HG02678 (cell line): ENCODE measurements around the gene NPBWR2.

Source experiments
- ATAC-seq: cut with Tn5 transposase; IDR thresholded peaks from one replicate; pipeline ENCODE4 v1.9.1; 2021; ENCODE audit warnings: mild to moderate bottlenecking, moderate library complexity; ENCODE audit not compliant: unreplicated experiment

Gene NPBWR2

GRCh38 chr20:64062596-64063388 lies 44.6 kb downstream of the NPBWR2 start, which contains the start of gene TCEA2:
Gene TCEA2 (plus strand): TSS chr20:64063198. CDS start chr20:64063313, 115 bp downstream.
- ATAC-seq, result peak; percentile 87

GRCh38 chr20:64062276-64062595 lies 45.1 kb downstream of the NPBWR2 start:
- no peak for ATAC-seq

- ATAC-seq, result no peak
Measured at GRCh38 chr20:64058536-64058935, 48.8 kb downstream of the NPBWR2 start.

GRCh38 chr20:64057628-64058498 lies 49.5 kb downstream of the NPBWR2 start:
- no peak for ATAC-seq

- ATAC-seq, result no peak
Measured at GRCh38 chr20:64056889-64057627, 50.3 kb downstream of the NPBWR2 start.

GRCh38 chr20:64056639-64056888 lies 50.8 kb downstream of the NPBWR2 start:
- no peak for ATAC-seq

- ATAC-seq, result no peak
Measured at GRCh38 chr20:64055893-64056638, 51.3 kb downstream of the NPBWR2 start.

- ATAC-seq, result no peak
Measured at GRCh38 chr20:64055396-64055892, 51.9 kb downstream of the NPBWR2 start.

GRCh38 chr20:64053841-64054661 lies 53.3 kb downstream of the NPBWR2 start:
- ATAC-seq, result no peak
